ENCODE measurements around the gene PDE4B. TPM values are rescaled to one million over a fixed set of nuclear protein-coding genes. Genes with fewer than 3 reads are reported as not detected.

The PDE4B gene
- total RNA-seq, 1 experiment from 2014 or later: not detected

- ChIA-PET CTCF (no interaction called here), POLR2A (no interaction called here)
- H3K36me3 Mint-ChIP-seq (ENCODE audit: insufficient read depth, unreplicated experiment): no peaks in the 10 kb centered on the region
Measured at GRCh38 chr1:65910432-65910831, 117.7 kb downstream of the PDE4B start.

GRCh38 chr1:65911679-65912078 lies 119.0 kb downstream of the PDE4B start:
- Histone ChIP-seq H3K36me3 (ENCODE audit: control insufficient read depth, insufficient read depth, low read length) (no peaks in the 10 kb centered on the region), H3K9me3 (no peaks in the 10 kb centered on the region), H3K4me1 (no peaks in the 10 kb centered on the region), H3K27me3 (replicated peaks; ENCODE audit: control insufficient read depth, insufficient read depth, low read length) (no peaks in the 10 kb centered on the region), H3K4me3 (ENCODE audit: low read depth, low read length) (no peak overlapping the region)
- no TSS peak for BruUV-seq (replicated peaks)
- no peaks in the 10 kb centered on the region for H3K9me3 Mint-ChIP-seq (ENCODE audit: unreplicated experiment)
- DNase-seq: no peak
- H3K27me3 Mint-ChIP-seq (ENCODE audit: insufficient read depth, unreplicated experiment): no peaks in the 10 kb centered on the region
- intact Hi-C loops (cut with micrococcal nuclease; ENCODE audit: unreplicated experiment): no loop called here
- H3K27ac Mint-ChIP-seq (ENCODE audit: unreplicated experiment): no peak overlapping the region
- TF ChIP-seq CTCF (IDR thresholded peaks at IDR 0.05; ENCODE audit: insufficient read depth in 1 of 2, low read depth in 1 of 2, low read length in 1 of 2, severe bottlenecking in 1 of 2, unreplicated experiment in 1 of 2): no peak
- CTCF ChIA-PET: no interaction called here
- H3K4me3 Mint-ChIP-seq (ENCODE audit: unreplicated experiment): no peak overlapping the region
- no peaks in the 10 kb centered on the region for H3K4me1 Mint-ChIP-seq (ENCODE audit: low read depth, unreplicated experiment)
- POLR2A ChIA-PET: no interaction called here
- no peaks in the 10 kb centered on the region for H3K36me3 Mint-ChIP-seq (ENCODE audit: insufficient read depth, unreplicated experiment)

More at GRCh38 chr1:65910432-65910831, 117.7 kb downstream of the PDE4B start:
- no peak overlapping the region for H3K4me3 Mint-ChIP-seq (ENCODE audit: unreplicated experiment)
- no peak overlapping the region for H3K27ac Mint-ChIP-seq (ENCODE audit: unreplicated experiment)
- BruUV-seq (replicated peaks): no TSS peak
- Histone ChIP-seq H3K9me3 (no peaks in the 10 kb centered on the region), H3K4me1 (no peaks in the 10 kb centered on the region), H3K36me3 (ENCODE audit: control insufficient read depth, insufficient read depth, low read length) (no peaks in the 10 kb centered on the region), H3K4me3 (ENCODE audit: low read depth, low read length) (no peak overlapping the region), H3K27me3 (replicated peaks; ENCODE audit: control insufficient read depth, insufficient read depth, low read length) (no peaks in the 10 kb centered on the region)
- H3K4me1 Mint-ChIP-seq (ENCODE audit: low read depth, unreplicated experiment): no peaks in the 10 kb centered on the region
- no peak for DNase-seq
- H3K27me3 Mint-ChIP-seq (ENCODE audit: insufficient read depth, unreplicated experiment): no peaks in the 10 kb centered on the region
- no peak for TF ChIP-seq CTCF (IDR thresholded peaks at IDR 0.05; ENCODE audit: insufficient read depth in 1 of 2, low read depth in 1 of 2, low read length in 1 of 2, severe bottlenecking in 1 of 2, unreplicated experiment in 1 of 2)
- no peaks in the 10 kb centered on the region for H3K9me3 Mint-ChIP-seq (ENCODE audit: unreplicated experiment)
- intact Hi-C loops (cut with micrococcal nuclease; ENCODE audit: unreplicated experiment): no loop called here

- Mint-ChIP-seq H3K36me3 (ENCODE audit: insufficient read depth, unreplicated experiment) (no peaks in the 10 kb centered on the region), H3K27ac (ENCODE audit: unreplicated experiment) (no peak overlapping the region), H3K9me3 (ENCODE audit: unreplicated experiment) (no peaks in the 10 kb centered on the region), H3K27me3 (ENCODE audit: insufficient read depth, unreplicated experiment) (no peaks in the 10 kb centered on the region), H3K4me3 (ENCODE audit: unreplicated experiment) (no peak overlapping the region), H3K4me1 (ENCODE audit: low read depth, unreplicated experiment) (no peaks in the 10 kb centered on the region)
- H3K4me3 ChIP-seq (ENCODE audit: low read depth, low read length): no peak overlapping the region
- ChIA-PET CTCF (no interaction called here), POLR2A (no interaction called here)
- H3K9me3 ChIP-seq: no peaks in the 10 kb centered on the region
- no peak for TF ChIP-seq CTCF (IDR thresholded peaks at IDR 0.05; ENCODE audit: insufficient read depth in 1 of 2, low read depth in 1 of 2, low read length in 1 of 2, severe bottlenecking in 1 of 2, unreplicated experiment in 1 of 2)
- no peaks in the 10 kb centered on the region for H3K4me1 ChIP-seq
- DNase-seq: no peak
- intact Hi-C loops (cut with micrococcal nuclease; ENCODE audit: unreplicated experiment): no loop called here
- H3K27me3 ChIP-seq (replicated peaks; ENCODE audit: control insufficient read depth, insufficient read depth, low read length): no peaks in the 10 kb centered on the region
- BruUV-seq (replicated peaks): no TSS peak
- no peaks in the 10 kb centered on the region for H3K36me3 ChIP-seq (ENCODE audit: control insufficient read depth, insufficient read depth, low read length)
Measured at GRCh38 chr1:65918564-65918963, 125.9 kb downstream of the PDE4B start.
